Stimulated activated memory B cell treated with anti-CD40 and anti-IgM and Interleukin-4, amounts not matched to agents 10 μg/mL and 1 μg/mL and 100 μg/mL, for 72 hours (primary cell): ENCODE data around the gene PACRG.

Source experiments
- ATAC-seq: fragments of 150-1000 bp; cut with Tn5 transposase; 2 replicates; pipeline ENCODE4 v1.10.0; 2021
- H3K27ac Mint-ChIP-seq: one replicate; pipeline ENCODE4 v1.8.0; 2022; ENCODE audit warnings: mild to moderate bottlenecking, mixed read lengths
- H3K27me3 Mint-ChIP-seq: one replicate; pipeline ENCODE4 v1.8.0; 2022; ENCODE audit warnings: mixed read lengths
- H3K36me3 Mint-ChIP-seq: one replicate; pipeline ENCODE4 v1.8.0; 2022; ENCODE audit warnings: mixed read lengths
- H3K4me1 Mint-ChIP-seq: one replicate; pipeline ENCODE4 v1.8.0; 2022; ENCODE audit warnings: mixed read lengths
- H3K4me3 Mint-ChIP-seq: one replicate; pipeline ENCODE4 v1.8.0; 2022; ENCODE audit warnings: mild to moderate bottlenecking, moderate library complexity, mixed read lengths
- H3K9me3 Mint-ChIP-seq: one replicate; pipeline ENCODE4 v1.8.0; 2022; ENCODE audit warnings: mixed read lengths

The PACRG gene

DNA sequence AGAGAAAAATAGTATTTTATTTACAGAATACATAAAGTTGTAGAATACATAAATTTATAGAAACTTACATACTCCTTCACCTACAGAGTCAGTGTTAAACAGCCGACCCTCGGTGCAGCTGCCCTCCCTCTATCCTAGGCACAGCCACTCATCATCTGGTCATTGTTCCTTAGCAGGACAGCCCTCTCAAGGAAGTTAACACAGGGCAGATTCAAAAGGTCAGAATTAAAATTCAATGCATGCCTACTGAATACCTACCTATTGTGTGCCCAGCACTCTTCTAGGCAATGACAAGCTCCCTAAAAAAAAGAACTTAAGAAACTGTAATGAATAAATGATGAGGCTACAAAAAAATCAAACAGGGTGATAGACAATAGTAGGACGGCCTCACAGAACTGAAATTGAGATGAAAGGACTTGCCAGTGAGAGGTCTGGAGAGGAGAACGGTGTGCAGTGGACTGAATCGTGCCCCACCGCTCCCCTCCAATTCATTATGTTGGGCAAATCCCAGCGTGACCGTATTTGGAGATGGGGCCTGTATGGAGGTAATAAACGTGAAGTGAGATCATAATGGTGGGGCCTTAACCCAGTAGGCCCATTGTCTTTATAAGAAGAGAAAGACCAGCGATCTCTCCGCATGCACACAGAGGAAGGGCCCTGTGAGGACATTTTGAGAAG lies 326.0 kb downstream of the PACRG start:
- no peak for ATAC-seq
- H3K4me1 Mint-ChIP-seq, result no peaks in the 10 kb centered on the region
- no peaks in the 10 kb centered on the region for H3K36me3 Mint-ChIP-seq
- peaks cover 3% of the 10 kb centered on the region for H3K9me3 Mint-ChIP-seq
- no peak overlapping the region for H3K4me3 Mint-ChIP-seq
- no peak overlapping the region for H3K27ac Mint-ChIP-seq
- no peaks in the 10 kb centered on the region for H3K27me3 Mint-ChIP-seq

- peaks cover 6% of the 10 kb centered on the region for H3K9me3 Mint-ChIP-seq
Observed at GRCh38 chr6:163054641-163055040, 326.9 kb downstream of the PACRG start.

DNA sequence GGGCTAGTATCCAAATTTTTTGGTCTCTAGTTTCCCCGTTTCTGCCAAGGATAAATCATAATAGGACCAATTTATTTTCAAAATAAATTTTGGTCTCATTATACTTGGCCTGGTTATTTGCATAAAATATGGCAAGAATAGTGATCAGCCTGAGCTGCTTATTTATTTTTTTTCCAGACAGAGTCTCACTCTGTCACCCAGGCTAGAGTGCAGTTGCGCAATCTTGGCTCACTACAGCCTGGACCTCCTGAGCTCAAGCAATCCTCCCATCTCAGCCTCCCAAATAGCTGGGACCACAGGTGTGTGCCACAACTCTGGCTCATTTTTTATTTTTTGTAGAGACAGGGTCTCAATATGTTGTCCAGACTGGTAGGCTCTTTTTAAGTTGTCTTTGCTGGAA lies 329.5 kb downstream of the PACRG start:
- no peaks in the 10 kb centered on the region for H3K4me1 Mint-ChIP-seq
- H3K4me3 Mint-ChIP-seq, result no peak overlapping the region
- peaks cover 6% of the 10 kb centered on the region for H3K9me3 Mint-ChIP-seq
- no peaks in the 10 kb centered on the region for H3K36me3 Mint-ChIP-seq
- no peak overlapping the region for H3K27ac Mint-ChIP-seq
- no peak for ATAC-seq
- H3K27me3 Mint-ChIP-seq, result no peaks in the 10 kb centered on the region

More at GRCh38 chr6:163054641-163055040, 326.9 kb downstream of the PACRG start:
- no peaks in the 10 kb centered on the region for H3K4me1 Mint-ChIP-seq
- no peak for ATAC-seq
- no peak overlapping the region for H3K27ac Mint-ChIP-seq
- no peaks in the 10 kb centered on the region for H3K27me3 Mint-ChIP-seq
- no peak overlapping the region for H3K4me3 Mint-ChIP-seq
- no peaks in the 10 kb centered on the region for H3K36me3 Mint-ChIP-seq

- H3K36me3 Mint-ChIP-seq, result no peaks in the 10 kb centered on the region
- no peak overlapping the region for H3K4me3 Mint-ChIP-seq
- H3K9me3 Mint-ChIP-seq, result peaks cover 3% of the 10 kb centered on the region
- H3K4me1 Mint-ChIP-seq, result no peaks in the 10 kb centered on the region
- ATAC-seq, result no peak
- H3K27me3 Mint-ChIP-seq, result no peaks in the 10 kb centered on the region
- H3K27ac Mint-ChIP-seq, result no peak overlapping the region
Observed at GRCh38 chr6:163062790-163063189, 335.0 kb downstream of the PACRG start.

- Mint-ChIP-seq H3K9me3 (peaks cover 3% of the 10 kb centered on the region), H3K27me3 (peaks cover 4% of the 10 kb centered on the region), H3K27ac (no peak overlapping the region), H3K4me1 (no peaks in the 10 kb centered on the region), H3K4me3 (no peak overlapping the region), H3K36me3 (no peaks in the 10 kb centered on the region)
- ATAC-seq, result no peak
Observed at GRCh38 chr6:163063561-163063960, 335.8 kb downstream of the PACRG start.

DNA sequence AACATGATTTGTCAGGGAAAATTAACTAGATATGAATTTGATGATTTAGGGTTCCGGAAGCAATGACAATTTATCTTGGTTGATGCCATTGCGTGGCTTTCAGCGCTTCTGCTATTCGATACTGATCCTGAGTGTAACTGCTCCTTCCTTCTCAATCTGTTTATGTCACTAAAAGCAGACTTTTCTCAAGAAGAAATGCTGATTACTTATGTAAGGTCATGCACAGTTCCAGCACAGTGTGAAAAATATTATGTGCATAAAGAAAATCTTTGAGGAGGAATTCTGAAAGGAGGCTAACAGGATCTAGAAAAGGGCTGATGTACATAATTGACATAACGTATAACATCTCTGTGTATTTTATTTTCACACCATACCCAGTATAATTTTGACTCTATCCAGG lies 336.6 kb downstream of the PACRG start:
- Mint-ChIP-seq H3K27ac (no peak overlapping the region), H3K27me3 (peaks cover 10% of the 10 kb centered on the region), H3K36me3 (no peaks in the 10 kb centered on the region), H3K4me1 (no peaks in the 10 kb centered on the region), H3K9me3 (no peaks in the 10 kb centered on the region), H3K4me3 (no peak overlapping the region)
- ATAC-seq, result no peak

DNA sequence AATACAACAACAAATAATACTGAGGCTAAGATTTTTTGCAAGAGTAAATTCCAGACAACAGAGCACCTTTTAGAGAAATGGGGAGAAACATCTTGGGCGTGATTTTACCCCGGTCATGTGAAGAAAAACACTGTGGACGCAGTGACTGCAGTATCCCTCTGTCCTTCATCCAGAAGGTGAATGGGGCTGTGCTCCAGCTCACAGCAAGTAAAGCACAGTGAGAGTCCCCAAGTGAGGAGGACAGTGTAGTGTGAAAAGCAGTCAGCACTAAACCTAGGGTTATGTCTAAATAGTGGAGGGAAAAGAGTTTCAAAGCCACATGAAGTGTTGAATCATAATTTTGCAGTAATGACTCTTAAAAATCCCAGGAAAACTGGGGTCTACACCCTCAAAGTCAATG lies 338.4 kb downstream of the PACRG start:
- Mint-ChIP-seq H3K27me3 (peaks cover 10% of the 10 kb centered on the region), H3K27ac (no peak overlapping the region), H3K4me1 (no peaks in the 10 kb centered on the region), H3K36me3 (no peaks in the 10 kb centered on the region), H3K4me3 (no peak overlapping the region), H3K9me3 (no peaks in the 10 kb centered on the region)
- no peak for ATAC-seq

DNA sequence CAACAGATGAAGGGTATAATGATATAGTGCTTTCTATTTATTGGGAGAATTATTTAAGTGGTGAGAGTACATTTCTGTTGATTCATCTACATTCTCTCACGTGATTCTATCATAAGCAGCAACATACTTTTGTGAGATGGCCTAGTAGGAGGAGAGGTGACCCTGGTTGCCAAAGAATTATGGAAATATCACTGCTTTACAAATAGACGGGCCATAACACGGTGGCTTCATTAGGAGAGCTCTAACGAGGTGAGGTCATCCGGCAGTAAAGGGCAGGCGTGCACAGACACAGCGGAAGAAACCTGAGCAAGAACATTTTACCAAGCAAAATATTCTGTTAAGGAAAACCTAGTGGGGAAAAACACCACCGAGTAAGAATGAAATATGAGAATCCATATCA lies 349.4 kb downstream of the PACRG start:
- Mint-ChIP-seq H3K36me3 (no peaks in the 10 kb centered on the region), H3K4me3 (no peak overlapping the region), H3K4me1 (no peaks in the 10 kb centered on the region), H3K27ac (no peak overlapping the region), H3K27me3 (no peaks in the 10 kb centered on the region), H3K9me3 (peaks cover 4% of the 10 kb centered on the region)
- no peak for ATAC-seq

DNA sequence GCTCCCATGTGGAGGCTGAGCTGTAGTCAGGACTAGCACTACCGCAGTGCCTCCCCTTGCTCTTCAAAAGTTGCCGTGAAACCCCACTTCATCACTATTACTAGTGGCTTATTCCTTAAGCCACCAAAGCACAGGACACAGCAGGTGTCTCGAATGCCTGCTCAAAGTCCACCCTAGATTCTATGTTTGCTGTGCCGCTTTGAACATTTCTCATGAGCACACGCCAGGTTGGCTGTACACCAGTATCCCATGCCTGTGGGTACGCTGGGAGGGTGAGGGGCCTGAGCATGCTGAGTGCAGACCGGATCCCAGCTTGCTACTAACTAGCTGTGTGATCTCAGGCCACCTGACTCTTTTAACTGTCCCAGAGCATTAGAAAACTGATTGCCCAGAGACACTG lies 350.9 kb downstream of the PACRG start:
- H3K27ac Mint-ChIP-seq, result no peak overlapping the region
- H3K4me3 Mint-ChIP-seq, result no peak overlapping the region
- no peaks in the 10 kb centered on the region for H3K36me3 Mint-ChIP-seq
- H3K9me3 Mint-ChIP-seq, result peaks cover 4% of the 10 kb centered on the region
- H3K4me1 Mint-ChIP-seq, result no peaks in the 10 kb centered on the region
- no peak for ATAC-seq
- no peaks in the 10 kb centered on the region for H3K27me3 Mint-ChIP-seq

- Mint-ChIP-seq H3K27me3 (no peaks in the 10 kb centered on the region), H3K9me3 (peaks cover 4% of the 10 kb centered on the region), H3K27ac (no peak overlapping the region), H3K36me3 (no peaks in the 10 kb centered on the region), H3K4me1 (no peaks in the 10 kb centered on the region), H3K4me3 (no peak overlapping the region)
- ATAC-seq, result no peak
Observed at GRCh38 chr6:163080228-163080627, 352.5 kb downstream of the PACRG start.

DNA sequence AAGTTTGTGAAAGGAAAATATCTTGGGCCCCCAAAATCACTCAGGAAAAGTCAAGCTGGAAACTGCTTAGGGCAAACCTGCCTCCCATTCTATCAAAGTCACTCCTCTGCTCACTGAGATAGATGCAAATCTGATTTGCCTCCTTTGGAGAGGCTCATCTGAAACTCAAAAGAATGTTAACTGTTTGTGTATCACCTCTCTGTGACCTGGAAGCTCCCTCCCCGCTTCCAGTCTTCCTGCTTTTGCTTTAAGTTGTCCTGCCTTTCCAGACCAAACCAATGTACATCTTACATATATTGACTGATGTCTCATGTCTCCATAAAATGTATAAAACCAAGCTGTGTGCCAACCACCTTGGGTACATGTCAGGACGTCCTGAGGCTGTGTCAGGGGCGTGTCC lies 355.4 kb downstream of the PACRG start:
- no peaks in the 10 kb centered on the region for H3K27me3 Mint-ChIP-seq
- no peak for ATAC-seq
- H3K4me3 Mint-ChIP-seq, result no peak overlapping the region
- no peak overlapping the region for H3K27ac Mint-ChIP-seq
- no peaks in the 10 kb centered on the region for H3K36me3 Mint-ChIP-seq
- no peaks in the 10 kb centered on the region for H3K4me1 Mint-ChIP-seq
- peaks cover 8% of the 10 kb centered on the region for H3K9me3 Mint-ChIP-seq

- no peak overlapping the region for H3K4me3 Mint-ChIP-seq
- no peak overlapping the region for H3K27ac Mint-ChIP-seq
- H3K4me1 Mint-ChIP-seq, result no peaks in the 10 kb centered on the region
- peaks cover 8% of the 10 kb centered on the region for H3K9me3 Mint-ChIP-seq
- H3K36me3 Mint-ChIP-seq, result no peaks in the 10 kb centered on the region
- ATAC-seq, result no peak
- no peaks in the 10 kb centered on the region for H3K27me3 Mint-ChIP-seq
Observed at GRCh38 chr6:163085426-163085825, 357.7 kb downstream of the PACRG start.

GRCh38 chr6:163085861-163086623 lies 358.3 kb downstream of the PACRG start:
- Mint-ChIP-seq H3K36me3 (no peaks in the 10 kb centered on the region), H3K9me3 (peaks cover 8% of the 10 kb centered on the region), H3K4me1 (no peaks in the 10 kb centered on the region), H3K4me3 (no peak overlapping the region), H3K27me3 (no peaks in the 10 kb centered on the region), H3K27ac (no peak overlapping the region)
- ATAC-seq, result no peak

DNA sequence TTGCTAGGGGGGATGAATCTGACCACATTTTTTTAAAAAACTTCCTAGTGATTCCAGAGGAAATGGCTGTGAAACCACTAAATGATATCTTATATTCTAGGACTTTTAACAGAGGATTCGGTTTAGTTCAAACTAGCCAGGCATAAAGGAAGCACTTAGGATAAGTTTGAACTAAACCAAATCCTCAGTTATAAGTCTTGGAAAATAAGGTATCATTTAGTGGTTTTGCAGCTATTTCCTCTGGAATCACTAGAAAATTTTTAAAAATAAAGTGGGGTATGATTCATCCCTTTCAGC lies 358.8 kb downstream of the PACRG start:
- Mint-ChIP-seq H3K9me3 (peaks cover 8% of the 10 kb centered on the region), H3K27me3 (no peaks in the 10 kb centered on the region), H3K4me3 (no peak overlapping the region), H3K27ac (no peak overlapping the region), H3K36me3 (no peaks in the 10 kb centered on the region), H3K4me1 (no peaks in the 10 kb centered on the region)
- no peak for ATAC-seq

GRCh38 chr6:163087981-163088380 lies 360.2 kb downstream of the PACRG start:
- ATAC-seq, result no peak
- H3K9me3 Mint-ChIP-seq, result peaks cover 8% of the 10 kb centered on the region
- H3K27ac Mint-ChIP-seq, result no peak overlapping the region
- H3K27me3 Mint-ChIP-seq, result no peaks in the 10 kb centered on the region
- H3K4me3 Mint-ChIP-seq, result no peak overlapping the region
- no peaks in the 10 kb centered on the region for H3K36me3 Mint-ChIP-seq
- H3K4me1 Mint-ChIP-seq, result no peaks in the 10 kb centered on the region

GRCh38 chr6:163092876-163093275 lies 365.1 kb downstream of the PACRG start:
- H3K27ac Mint-ChIP-seq, result no peak overlapping the region
- no peaks in the 10 kb centered on the region for H3K9me3 Mint-ChIP-seq
- no peaks in the 10 kb centered on the region for H3K36me3 Mint-ChIP-seq
- no peaks in the 10 kb centered on the region for H3K4me1 Mint-ChIP-seq
- no peaks in the 10 kb centered on the region for H3K27me3 Mint-ChIP-seq
- ATAC-seq, result no peak
- H3K4me3 Mint-ChIP-seq, result no peak overlapping the region
